ENCODE data around the gene XDH. TPM values are rescaled to one million over a fixed set of nuclear protein-coding genes. Genes with fewer than 3 reads are reported as not detected.

The XDH gene
- total RNA-seq, 1 experiment from 2014 or later, result 7.7 TPM

GRCh38 chr2:31380243-31380642 lies 34.3 kb downstream of the XDH start:
- no peak overlapping the region for H3K27ac ChIP-seq
- intact Hi-C loops (cut with micrococcal nuclease; ENCODE audit: unreplicated experiment), result loop anchor here (5.0 to 10.0 kb wide), 2 partner anchors 48 to 1165 kb away; no protein-coding TSS in a partner anchor
- POLR2A ChIA-PET (ENCODE audit: unreplicated experiment), result no interaction called here

DNA sequence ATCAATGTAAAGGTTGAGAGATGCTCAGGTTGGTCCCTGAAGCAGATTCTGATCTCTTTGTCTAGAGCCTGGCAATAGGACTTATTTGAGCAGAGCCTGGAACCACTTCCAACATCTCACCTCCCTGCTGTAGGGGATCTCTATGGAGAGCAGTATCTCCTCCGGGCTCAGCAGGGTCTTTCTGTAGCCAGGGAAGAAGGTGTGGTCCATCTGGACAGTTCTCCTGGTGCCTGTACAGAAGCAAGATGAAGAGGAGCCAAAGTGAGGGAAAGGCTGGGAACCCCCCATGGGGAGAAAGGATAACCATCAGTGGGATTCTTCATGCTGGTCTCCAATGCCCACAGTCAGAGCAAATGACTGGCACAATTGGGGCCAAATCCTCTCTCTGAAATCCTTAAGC lies 34.8 kb downstream of the XDH start:
- Histone ChIP-seq H3K79me2 (ENCODE audit: low read depth) (no peaks in the 10 kb centered on the region), H3K4me1 (replicated peaks; ENCODE audit: insufficient read depth) (peaks cover 30% of the 10 kb centered on the region), H3F3A (ENCODE audit: insufficient read depth, low read depth) (peaks cover 24% of the 10 kb centered on the region), H3K9me2 (ENCODE audit: insufficient read depth) (no peaks in the 10 kb centered on the region), H3K27ac (no peak overlapping the region), H3K4me3 (no peak overlapping the region), H3K4me2 (no peak overlapping the region), H3K27me3 (ENCODE audit: insufficient read depth, low read depth) (no peaks in the 10 kb centered on the region), H3K36me3 (ENCODE audit: low read depth) (peaks cover 36% of the 10 kb centered on the region), H4K20me1 (ENCODE audit: insufficient read depth) (no peaks in the 10 kb centered on the region), H2AFZ (no peak overlapping the region), H3K9me3 (ENCODE audit: insufficient read depth, low read depth) (no peaks in the 10 kb centered on the region)
- no peak for DNase-seq
- TF ChIP-seq, protein P1, sequence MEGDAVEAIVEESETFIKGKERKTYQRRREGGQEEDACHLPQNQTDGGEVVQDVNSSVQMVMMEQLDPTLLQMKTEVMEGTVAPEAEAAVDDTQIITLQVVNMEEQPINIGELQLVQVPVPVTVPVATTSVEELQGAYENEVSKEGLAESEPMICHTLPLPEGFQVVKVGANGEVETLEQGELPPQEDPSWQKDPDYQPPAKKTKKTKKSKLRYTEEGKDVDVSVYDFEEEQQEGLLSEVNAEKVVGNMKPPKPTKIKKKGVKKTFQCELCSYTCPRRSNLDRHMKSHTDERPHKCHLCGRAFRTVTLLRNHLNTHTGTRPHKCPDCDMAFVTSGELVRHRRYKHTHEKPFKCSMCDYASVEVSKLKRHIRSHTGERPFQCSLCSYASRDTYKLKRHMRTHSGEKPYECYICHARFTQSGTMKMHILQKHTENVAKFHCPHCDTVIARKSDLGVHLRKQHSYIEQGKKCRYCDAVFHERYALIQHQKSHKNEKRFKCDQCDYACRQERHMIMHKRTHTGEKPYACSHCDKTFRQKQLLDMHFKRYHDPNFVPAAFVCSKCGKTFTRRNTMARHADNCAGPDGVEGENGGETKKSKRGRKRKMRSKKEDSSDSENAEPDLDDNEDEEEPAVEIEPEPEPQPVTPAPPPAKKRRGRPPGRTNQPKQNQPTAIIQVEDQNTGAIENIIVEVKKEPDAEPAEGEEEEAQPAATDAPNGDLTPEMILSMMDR (conservative IDR thresholded peaks at IDR 0.05), result no peak
- TF ChIP-seq EZH2 (IDR thresholded peaks at IDR 0.05; ENCODE audit: low read depth), result no peak
- intact Hi-C loops (cut with micrococcal nuclease; ENCODE audit: unreplicated experiment), result loop anchor here (5.0 to 10.0 kb wide), 2 partner anchors 47 to 1165 kb away; no protein-coding TSS in a partner anchor
- ChIA-PET CTCF (no interaction called here), POLR2A (ENCODE audit: unreplicated experiment) (no interaction called here)
- BruUV-seq (replicated peaks), result no TSS peak

More at GRCh38 chr2:31380243-31380642, 34.3 kb downstream of the XDH start:
- no TSS peak for BruUV-seq (replicated peaks)
- no peak overlapping the region for H3K4me2 ChIP-seq
- DNase-seq, result no peak
- peaks cover 28% of the 10 kb centered on the region for H3F3A ChIP-seq (ENCODE audit: insufficient read depth, low read depth)
- H3K36me3 ChIP-seq (ENCODE audit: low read depth), result peaks cover 35% of the 10 kb centered on the region
- TF ChIP-seq, protein P1 (conservative IDR thresholded peaks at IDR 0.05), result no peak
- no peak for TF ChIP-seq EZH2 (IDR thresholded peaks at IDR 0.05; ENCODE audit: low read depth)
- no peaks in the 10 kb centered on the region for H4K20me1 ChIP-seq (ENCODE audit: insufficient read depth)
- H3K4me1 ChIP-seq (replicated peaks; ENCODE audit: insufficient read depth), result peaks cover 34% of the 10 kb centered on the region
- no peaks in the 10 kb centered on the region for H3K27me3 ChIP-seq (ENCODE audit: insufficient read depth, low read depth)
- no peak overlapping the region for H3K4me3 ChIP-seq
- no peaks in the 10 kb centered on the region for H3K9me3 ChIP-seq (ENCODE audit: insufficient read depth, low read depth)
- no peaks in the 10 kb centered on the region for H3K9me2 ChIP-seq (ENCODE audit: insufficient read depth)
- no peaks in the 10 kb centered on the region for H3K79me2 ChIP-seq (ENCODE audit: low read depth)
- CTCF ChIA-PET, result no interaction called here
- no peak overlapping the region for H2AFZ ChIP-seq

DNA sequence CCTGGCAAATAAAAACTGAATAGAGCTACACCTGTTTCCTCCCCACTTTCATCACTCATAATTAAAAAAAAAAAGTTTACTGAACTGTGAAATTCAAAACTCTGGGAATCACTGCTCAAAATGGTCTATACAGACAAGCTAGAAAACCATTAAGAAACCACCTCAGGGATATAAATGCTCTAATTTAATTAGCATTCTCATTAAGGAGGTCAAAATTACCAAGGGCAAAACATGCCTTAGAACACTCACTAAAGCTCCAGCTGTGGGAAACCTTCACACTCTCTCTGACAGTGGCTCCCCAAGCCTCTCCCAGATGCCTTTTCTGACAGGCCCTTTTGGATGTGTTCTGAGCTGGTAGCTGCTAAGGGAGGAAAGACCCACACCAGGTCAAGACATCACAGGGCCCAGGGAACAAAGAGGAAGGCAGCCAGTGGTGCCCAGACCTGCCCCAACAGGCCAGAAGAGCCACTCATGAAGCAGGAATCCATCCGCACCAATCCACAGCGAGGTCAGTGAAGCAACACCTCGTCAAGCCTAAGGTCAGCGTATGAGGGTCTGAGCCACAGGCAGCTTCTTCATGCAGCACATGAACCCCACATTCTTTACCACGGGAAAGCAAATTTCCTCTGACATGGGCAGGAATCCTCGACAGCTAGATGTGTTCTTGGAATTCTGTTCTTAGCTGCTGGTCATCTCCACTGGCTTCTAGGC lies 35.6 kb downstream of the XDH start:
- no peaks in the 10 kb centered on the region for H3K9me2 ChIP-seq (ENCODE audit: insufficient read depth)
- POLR2A ChIA-PET (ENCODE audit: unreplicated experiment), result no interaction called here
- BruUV-seq (replicated peaks), result no TSS peak
- no peak for DNase-seq
- TF ChIP-seq, protein P1 (conservative IDR thresholded peaks at IDR 0.05), result no peak
- TF ChIP-seq EZH2 (IDR thresholded peaks at IDR 0.05; ENCODE audit: low read depth), result no peak
- CTCF ChIA-PET, result no interaction called here
- no peaks in the 10 kb centered on the region for H3K79me2 ChIP-seq (ENCODE audit: low read depth)
- no peaks in the 10 kb centered on the region for H3K9me3 ChIP-seq (ENCODE audit: insufficient read depth, low read depth)
- no peak overlapping the region for H2AFZ ChIP-seq
- H3K36me3 ChIP-seq (ENCODE audit: low read depth), result peaks cover 36% of the 10 kb centered on the region
- peaks cover 23% of the 10 kb centered on the region for H3K4me1 ChIP-seq (replicated peaks; ENCODE audit: insufficient read depth)
- H3K4me3 ChIP-seq, result no peak overlapping the region
- H3F3A ChIP-seq (ENCODE audit: insufficient read depth, low read depth), result peaks cover 16% of the 10 kb centered on the region
- no peak overlapping the region for H3K4me2 ChIP-seq
- no peaks in the 10 kb centered on the region for H4K20me1 ChIP-seq (ENCODE audit: insufficient read depth)
- H3K27ac ChIP-seq, result no peak overlapping the region
- intact Hi-C loops (cut with micrococcal nuclease; ENCODE audit: unreplicated experiment), result no loop called here
- H3K27me3 ChIP-seq (ENCODE audit: insufficient read depth, low read depth), result no peaks in the 10 kb centered on the region
